CD4-positive, alpha-beta T cell treated with Interleukin-4 for 1 hour (primary cell): ENCODE results near the gene WSB2.
"Not testable (repeated sequence)": the region's sequence is repeated elsewhere in the genome, so short reads cannot be mapped to it uniquely, and the experiment has no call there.

ENCODE experiments used
- DNase-seq, 2 donors: peaks; one replicate each; pipeline ENCODE4 v3.0.0-alpha.2; 2020 to 2022

The WSB2 gene

DNA sequence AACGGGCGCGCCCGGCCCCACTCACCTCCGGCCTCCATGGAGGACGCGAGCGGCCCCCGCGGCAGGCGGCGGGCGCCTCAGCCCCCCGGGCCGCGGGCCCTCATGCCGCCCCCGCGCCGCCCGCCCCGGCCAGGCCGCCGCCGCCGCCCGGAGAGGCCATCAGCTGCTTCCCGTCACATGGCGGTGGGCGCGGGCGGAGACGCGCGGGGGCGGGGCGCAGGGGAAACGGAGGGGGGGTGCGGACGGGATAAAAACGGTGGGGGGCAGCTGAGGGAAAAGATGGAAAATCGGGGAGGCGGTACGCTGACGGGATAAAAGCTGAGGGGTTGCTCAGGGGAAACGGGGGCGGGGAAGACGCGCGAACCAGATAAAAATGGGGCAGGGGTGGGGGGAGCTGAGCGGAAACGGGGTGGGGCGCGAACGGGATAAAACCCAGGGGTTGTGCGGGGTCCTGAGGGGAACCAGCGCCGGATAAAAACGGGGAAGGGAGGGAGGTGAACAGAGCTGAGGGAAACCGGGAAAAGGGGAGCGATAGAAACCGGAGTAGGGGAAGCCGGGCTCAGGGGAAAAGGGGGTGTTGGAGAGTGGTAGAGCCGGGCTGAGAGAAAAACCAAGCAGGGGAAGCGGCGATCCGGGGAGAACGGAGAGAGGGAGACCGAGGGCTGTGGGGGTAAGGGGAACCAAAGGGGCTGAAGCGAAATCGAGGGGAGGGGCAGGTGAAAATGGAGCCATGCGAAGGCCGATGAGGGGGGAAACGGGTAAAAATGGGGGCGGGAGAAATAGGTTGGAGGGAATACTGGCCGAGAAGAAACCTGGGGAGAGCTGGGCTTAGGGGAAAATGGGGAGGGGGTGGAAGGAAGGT lies at the start of gene WSB2:
TSS of gene WSB2 (minus strand) at position 169 of the 862 bp plus-strand sequence. CDS start at position 38, 131 bp downstream.
- peak; percentile 36 to 60 for DNase-seq

DNA sequence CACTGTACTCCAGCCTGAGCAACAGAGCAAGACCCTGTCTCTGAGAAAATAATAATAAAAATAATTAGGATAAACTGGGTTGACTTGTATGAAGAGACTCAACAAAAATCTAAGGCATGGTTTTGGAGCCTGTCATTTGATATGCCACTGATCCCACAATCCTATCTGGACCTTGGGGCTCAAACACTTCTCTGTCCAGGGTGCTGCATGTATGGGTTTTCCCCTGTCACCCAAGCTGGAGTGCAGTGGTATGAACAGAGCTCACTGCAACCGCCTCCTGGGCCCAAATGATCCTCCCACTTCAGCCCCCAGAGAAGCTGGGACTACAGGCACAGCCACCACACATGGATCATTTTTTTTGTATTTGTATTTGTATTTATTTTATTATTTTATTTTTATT lies 48.1 kb upstream of the WSB2 start:
- DNase-seq: no peak

DNA sequence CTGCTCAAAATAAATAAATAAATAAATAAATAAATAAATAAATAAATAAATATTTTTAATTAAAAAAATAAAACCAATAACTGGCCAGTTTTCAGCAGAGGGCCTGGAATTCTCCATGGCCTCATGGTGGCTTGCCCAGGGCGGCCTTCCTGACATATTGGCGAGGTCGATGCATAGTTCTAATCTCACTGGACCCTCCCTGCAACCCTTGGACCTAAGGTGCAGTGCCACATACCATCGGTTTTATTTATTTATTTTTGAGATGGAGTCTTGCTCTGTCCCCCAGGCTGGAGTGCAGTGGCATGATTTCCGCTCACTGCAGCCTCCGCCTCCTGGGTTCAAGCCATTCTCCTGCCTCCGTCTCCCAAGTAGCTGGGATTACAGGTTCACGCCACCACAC lies 46.7 kb upstream of the WSB2 start:
- no peak for DNase-seq

DNA sequence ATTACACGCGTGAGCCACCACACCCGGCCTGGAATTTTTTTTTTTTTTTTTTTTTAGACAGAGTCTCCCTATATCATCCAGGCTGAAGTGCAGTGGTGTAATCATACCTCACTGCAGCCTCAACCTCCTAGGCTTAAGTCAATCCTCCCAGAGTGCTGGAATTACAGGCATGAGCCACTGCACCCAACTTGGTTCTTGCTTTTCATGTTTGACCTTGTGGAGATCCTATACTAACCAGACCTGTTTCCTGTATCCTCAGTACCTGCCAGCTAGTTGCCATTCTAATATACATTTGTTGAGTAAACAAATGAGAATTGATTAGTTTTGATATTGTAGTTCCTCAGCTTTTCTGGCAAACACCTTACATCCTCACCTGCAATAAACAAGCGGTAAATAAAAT lies 46.0 kb upstream of the WSB2 start:
- DNase-seq: no peak

DNA sequence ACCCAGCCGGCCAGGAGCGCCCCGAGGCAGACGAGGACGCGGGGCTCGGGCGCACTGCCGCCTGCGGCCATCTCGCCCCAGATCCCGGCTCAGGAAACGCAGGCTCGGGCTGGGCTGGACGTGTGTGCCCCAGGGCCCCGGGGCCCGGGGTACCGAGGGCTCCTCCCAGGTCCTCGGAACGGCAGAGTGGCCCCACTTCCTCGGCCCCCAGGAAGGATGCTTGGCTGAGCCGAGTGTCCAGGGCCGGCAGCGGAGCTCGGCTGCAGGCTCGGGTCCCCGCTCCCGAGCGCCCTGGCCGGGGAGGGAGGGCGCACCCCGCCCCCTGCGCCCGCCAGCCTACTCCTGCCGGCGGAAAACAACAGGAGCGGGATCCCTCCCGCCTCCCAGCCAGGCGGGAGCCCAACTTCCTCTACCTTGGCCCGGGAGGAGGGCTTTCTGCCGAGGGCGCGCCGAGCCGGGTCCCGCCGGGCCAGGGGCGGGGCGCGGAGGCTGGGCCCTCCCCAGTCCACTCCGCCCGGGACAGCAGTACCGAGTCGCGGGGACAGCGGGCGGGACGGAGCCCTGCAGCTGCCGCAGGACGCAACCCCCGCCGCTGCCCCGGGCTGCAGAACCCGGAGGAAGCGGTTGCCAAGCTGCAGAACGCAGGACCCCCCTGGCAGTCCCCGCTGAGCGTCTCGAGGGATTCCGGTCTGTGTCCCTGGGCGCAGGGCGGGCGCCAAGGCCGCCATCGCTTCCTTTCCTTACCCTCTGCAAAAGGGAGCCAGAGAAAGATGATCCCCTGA lies 42.8 kb upstream of the WSB2 start, which contains the start of gene VSIG10:
TSS of gene VSIG10 (minus strand) at position 411 of the 782 bp plus-strand sequence. CDS start at position 71, 340 bp downstream.
- peak in 1 of 2 donors; percentile 3 for DNase-seq

DNA sequence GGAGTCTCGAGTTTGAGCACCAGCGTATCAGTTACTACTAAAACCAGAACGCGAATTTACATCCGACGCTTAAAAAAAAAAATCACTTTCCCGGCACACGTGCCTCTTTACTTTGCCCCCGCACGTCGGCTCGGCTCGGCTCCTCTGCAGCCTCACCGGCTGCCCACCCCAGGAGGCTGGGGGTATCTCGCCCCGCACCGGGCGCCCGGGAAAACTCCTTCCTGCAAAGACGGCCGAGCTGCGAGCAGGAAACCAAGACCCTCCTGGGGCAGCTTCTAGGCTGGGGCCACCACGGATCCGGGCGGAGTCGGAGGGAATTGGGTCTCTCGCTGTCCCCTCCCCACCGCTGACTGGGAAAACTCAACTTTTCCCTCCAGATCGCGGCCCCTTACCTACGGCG lies 42.2 kb upstream of the WSB2 start:
- DNase-seq: no peak

DNA sequence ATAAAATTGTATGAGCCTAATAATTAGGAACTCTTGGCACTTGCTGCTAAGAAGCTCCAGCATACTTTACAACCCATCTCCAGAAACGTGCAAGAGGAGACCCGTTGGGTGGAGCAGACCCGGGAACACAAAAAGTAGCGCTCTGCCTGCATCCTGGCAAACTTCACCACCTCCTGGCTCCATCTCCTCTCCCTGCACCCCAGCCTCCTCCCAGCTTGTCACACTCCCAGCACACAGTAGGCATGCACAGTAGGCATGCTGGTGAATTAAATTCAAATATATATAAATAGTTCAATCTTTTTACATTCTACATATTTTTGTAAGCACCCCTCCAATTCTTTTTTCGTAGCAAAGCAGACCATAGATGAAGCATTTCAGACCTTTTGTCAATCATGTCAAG lies 41.6 kb upstream of the WSB2 start:
- DNase-seq: no peak

DNA sequence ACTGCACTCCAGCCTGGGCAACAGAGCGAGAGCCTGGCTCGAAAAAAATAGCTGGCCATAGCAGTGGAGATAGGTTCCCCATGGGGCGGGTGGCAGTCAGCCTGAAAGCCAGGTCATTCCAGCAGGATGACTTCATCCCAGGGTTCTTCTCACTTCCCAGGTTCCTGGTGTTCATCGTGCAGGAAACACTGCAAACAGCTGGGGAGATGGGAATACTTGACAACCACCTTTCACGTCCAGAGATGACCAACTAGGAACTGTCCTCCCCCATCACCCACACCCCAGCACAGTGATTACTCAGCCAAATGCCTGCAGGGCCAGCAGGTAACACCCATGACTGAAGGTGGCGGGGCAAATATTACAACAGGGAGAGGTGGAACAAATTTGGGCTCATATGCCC lies 41.1 kb upstream of the WSB2 start:
- no peak for DNase-seq

DNA sequence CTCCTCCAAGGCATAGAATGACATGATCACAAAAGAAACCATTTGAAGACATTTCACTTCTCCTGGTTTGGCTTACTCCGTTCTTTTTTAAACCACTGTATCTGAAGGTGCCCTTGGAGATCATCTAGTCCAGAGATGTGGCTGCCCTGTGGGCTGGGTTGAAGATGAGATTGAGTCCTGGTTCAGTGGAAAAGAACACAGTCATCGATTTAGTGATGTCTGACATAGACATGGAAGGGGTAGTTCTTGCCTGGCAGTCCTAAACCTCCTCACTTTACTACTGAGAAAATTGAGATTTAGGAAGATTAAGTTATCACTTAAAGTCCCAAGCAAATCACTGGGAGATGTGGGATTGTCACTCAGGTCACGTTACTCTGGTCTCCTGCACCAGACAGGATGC lies 40.1 kb upstream of the WSB2 start:
- no peak for DNase-seq

DNA sequence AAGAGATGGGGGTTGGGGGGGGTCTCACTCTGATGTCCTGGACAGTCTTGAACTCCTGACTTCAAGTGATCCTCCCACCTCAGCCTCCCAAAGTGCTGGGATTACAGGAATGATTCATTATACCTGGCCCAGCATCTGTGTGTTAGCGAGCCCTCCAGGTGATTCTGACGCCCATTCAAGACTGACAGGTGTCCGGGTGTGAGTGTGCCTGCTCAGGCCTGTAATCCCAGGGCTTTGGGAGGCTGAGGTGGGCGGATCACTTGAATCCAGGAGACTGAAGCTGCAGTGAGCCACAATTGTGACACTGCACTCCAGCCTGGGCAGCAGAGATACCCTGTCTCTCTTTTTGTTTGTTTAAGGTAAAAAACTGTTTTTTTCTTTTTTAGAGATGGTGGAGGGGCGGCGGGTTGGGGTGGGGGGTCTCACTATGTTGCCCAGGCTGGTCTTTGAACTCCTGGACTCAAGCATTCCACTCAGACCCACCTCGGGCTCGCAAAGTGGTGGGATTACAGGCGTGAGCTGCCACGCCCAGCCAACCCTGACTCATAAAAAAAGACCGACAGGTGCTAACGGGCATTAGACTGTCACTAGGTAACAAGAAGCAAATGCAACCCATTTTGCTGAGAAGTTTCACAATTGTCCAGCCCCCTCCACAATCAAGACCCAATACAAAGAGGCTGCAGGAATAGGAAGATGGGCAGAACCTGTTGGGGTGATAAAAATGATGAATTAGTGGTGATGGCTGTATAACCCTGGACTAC lies 38.1 kb upstream of the WSB2 start:
- no peak for DNase-seq

DNA sequence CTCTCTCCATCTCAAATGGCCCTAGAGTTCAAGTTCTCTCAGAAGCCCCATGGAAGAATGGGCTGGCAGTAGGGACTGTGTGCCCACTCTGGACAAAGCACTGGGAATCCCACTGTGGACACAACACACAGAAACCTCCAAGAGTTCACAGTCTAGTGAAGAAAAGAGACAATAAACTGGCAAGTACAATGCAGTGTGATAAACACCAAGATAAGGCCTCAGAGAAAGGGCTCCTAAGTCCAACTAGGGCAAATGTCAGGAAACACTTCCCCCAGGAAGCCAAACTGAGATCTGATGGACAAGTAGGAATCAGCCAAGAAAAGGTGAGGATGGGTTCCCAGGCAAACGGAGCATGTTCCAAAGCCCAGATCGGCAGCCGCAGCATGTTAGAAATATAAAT lies 37.4 kb upstream of the WSB2 start:
- no peak for DNase-seq

DNA sequence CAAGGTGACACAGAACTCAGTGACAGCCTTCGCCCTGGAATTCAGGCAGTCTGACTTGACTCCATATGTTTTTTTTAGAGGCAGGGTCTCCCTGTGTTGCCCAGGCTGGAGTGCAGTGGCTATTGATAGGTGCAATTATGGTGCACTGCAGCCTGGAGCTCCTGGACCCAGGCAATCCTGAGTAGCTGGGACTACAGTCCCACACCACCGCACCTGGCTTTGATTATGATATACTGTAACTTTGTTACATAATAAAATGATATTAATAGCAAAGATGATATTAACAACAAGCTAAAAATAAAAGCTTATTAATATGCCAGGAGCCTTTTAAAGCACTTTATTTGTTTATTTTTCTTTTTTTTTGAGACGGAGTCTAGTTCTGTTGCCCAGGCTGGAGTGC lies 33.1 kb upstream of the WSB2 start:
- no peak for DNase-seq

DNA sequence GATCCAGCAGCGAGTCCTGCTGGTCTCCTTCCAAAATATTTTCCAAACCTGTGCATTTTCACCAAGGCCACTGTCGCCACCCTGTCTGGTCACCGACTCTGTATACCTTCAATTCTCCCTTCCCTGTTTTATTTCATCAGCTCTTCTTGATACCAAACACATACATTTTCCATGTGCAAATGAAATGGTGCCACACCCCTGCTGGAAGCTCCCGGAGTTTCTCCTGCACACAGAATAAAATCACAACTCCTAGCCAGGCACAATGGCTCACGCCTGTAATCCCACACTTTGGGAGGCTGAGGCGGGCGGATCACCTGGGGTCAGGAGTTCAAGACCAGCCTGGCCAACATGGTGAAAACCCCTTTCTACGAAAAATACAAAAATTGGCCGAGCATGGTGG lies 28.8 kb upstream of the WSB2 start:
- no peak for DNase-seq

DNA sequence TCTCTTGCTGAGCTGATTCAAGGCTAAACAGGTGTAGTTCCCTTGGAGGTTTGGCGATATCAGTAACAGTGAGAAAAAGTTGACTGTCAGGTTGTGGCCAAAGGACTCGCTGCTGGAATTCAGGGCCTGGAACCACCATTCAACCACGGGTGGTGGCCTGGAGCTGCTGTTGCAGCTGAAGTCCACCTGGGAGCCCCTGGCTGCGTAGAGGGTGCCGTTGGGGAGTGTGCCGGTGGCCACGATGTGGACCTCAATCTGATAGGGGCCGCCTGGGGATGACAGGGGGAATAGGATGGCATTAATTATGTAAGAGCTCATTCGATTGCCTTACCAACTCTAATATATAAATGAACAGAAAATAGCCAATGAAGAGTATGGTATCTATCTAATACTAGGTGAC lies 21.2 kb upstream of the WSB2 start:
- DNase-seq: no peak

DNA sequence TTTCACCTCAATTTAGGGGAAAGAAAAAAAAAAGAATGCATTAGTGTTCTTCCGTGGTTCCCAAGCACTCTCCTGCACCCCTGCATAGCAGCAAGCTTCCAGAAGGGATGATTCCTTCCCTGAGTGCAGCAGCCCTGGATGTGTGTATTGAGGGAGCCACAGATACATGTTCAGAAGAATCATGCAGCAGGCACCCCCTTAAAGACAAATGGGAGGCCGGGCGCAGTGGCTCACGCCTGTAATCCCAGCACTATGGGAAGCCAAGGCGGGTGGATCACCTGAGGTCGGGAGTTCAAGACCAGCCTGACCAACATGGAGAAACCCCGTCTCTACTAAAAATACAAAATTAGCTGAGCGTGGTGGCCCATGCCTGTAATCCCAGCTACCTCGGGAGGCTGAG lies 20.5 kb upstream of the WSB2 start:
- DNase-seq: not testable (repeated sequence)

DNA sequence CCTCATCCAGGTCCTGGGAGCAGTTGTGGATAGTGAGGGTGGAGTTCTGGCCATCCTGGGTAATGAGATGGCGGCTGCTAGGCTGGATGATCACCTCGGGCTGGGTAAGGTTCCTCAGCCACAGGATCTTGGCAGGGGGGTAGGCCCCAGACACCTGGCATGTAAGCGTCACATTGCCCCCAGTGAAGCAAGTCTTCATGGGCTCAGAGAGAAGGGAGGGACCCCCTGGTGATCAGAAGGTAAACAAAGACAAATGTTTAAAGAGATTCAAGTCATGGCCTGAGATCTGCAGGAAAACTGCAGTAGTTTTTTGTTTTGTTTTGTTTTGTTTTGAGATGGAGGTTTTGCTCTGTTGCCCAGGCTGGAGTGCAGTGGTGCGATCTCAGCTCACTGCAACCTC lies 12.8 kb upstream of the WSB2 start:
- no peak for DNase-seq

DNA sequence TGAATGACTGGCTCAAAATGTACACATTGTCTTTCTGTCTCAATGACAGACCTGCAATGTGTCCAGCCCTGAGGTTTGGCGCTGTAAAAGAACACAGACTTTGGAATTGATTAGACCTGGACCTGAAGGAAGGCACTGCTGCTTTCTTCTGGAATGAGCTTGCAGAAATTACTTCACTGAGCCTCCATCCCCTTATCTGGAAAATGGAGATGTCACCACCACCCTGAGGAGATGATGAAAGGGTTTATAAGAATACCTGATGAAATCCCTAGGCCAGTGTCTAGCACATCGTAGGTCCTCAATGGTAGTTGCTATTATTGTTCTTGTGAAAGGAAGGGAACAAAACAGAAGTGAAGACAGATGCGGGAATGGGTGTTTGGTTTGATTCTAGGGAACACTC lies 9.7 kb upstream of the WSB2 start:
- DNase-seq: no peak

DNA sequence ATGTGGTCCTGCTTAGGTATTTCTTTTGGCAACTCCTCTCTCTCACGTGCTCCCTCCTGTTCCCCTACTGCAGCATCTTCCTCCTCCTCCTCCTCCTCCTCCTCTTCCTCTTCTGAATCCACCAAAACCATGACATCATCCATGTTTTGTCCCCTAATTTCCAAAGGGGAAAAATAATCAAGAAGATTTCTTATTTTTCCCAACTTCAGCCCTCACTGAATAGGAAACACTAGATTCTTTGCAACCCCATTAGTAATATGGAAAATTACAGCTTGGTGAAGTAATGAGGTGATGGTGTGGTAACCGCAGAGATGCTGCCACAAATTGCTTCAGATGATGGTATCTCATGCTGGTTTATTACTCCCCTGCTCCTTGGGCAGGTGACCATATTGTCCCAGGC lies 7.5 kb upstream of the WSB2 start:
- no peak for DNase-seq

DNA sequence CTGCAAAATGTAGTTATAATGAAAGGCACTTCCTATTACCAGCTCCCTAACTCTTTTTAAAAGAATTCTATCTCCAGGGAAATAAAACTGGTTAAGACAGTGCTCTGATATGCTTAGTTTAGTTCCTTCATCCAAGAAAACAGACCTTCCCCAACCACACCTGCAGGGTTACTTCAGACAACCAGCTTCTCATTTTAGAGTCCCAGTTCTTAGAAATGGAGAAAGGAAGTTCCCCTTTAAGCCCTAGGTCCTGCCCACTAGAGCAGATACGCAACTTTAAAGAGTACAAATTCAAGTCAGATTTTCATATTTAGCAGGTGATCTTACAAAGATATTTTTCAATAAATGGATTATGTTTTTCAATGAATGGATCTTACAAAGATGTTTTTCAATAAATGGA lies 4.4 kb upstream of the WSB2 start:
- no peak for DNase-seq

DNA sequence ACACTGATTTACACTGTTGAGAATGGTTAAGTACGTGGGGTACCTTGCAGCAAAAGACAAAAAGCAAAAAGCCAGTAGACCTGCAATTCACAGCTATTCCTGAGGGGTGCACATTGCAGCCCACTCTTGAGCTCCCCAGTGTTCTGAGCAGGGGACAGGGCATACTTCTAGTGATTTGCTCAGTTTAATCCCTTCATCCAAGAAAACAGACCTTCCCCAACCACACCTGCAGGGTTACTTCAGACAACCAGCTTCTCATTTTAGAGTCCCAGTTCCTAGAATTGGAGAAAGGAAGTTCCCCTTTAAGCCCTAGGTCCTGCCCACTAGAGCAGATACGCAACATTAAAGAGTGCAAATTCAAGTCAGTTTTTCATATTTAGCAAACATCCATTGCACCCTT lies 3.6 kb upstream of the WSB2 start:
- peak in 1 of 2 donors; percentile 28 for DNase-seq

DNA sequence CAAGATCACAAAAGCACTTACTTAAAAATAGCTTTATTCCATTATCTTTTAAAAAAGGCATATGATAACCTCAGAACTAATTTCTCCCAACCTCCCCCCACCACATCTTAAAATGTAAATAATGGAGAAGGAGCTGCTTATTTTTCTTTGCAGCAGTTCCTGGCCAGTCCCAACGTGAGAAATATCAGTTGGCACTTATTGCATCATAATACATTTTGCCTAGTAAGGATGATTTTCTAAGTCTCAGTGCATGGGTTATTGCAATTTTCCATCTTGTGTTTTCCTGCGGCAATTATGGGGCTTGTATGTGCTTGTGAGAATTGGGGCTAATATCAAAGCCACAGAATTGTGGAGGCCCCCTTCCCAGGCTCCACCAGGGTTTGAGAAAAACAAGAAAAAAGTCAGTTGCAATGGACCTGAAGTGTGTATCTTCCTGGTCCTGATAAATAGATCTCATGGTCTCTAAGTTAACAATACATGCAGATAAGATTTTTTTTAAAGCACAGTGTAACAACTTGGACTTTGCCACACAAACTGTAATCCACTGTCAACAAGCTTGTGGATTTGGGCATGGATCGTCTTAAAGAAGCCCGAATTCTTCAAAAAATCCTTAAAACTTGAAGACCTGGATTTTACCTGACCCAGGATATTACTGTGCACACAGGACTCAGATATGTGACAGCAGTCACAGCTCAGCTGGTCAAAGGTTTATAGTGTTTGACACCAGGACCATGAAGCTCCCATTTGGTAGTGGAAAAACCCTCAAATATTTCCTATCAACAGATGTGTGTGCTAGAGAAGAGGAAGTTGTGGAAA lies 2.8 kb upstream of the WSB2 start:
- DNase-seq: no peak
